AG08395 (cell line): ENCODE measurements around the gene ATF6B.
"Not testable (repeated sequence)": the region's sequence is repeated elsewhere in the genome, so short reads cannot be mapped to it uniquely, and the experiment has no call there.

Source experiments
- DNase-seq: peaks from one replicate; pipeline ENCODE4 v3.0.0; 2012; ENCODE audit warnings: mixed read lengths, low spot score

ATF6B gene

DNA sequence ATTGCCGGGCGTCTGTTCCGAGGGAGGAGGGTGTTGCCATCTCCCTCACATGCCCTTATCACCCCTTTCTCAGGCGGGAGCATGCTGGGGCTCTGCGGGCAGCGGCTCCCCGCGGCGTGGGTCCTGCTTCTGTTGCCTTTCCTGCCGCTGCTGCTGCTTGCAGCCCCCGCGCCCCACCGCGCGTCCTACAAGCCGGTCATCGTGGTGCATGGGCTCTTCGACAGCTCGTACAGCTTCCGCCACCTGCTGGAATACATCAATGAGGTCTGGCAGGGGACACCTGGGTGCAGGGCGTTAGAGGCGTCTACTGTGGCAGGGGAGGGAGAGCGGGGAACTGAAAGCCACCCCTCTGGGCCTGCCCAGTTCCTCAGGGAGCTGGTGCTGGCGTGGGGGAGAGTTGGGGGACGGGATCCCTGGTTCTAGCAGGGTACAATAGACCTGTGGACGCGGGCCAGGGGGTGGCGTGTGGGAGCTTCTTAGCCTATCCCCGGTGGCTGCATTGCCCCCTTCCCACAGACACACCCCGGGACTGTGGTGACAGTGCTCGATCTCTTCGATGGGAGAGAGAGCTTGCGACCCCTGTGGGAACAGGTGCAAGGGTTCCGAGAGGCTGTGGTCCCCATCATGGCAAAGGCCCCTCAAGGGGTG lies 26.6 kb upstream of the ATF6B start:
- peak; percentile 75 for DNase-seq

DNA sequence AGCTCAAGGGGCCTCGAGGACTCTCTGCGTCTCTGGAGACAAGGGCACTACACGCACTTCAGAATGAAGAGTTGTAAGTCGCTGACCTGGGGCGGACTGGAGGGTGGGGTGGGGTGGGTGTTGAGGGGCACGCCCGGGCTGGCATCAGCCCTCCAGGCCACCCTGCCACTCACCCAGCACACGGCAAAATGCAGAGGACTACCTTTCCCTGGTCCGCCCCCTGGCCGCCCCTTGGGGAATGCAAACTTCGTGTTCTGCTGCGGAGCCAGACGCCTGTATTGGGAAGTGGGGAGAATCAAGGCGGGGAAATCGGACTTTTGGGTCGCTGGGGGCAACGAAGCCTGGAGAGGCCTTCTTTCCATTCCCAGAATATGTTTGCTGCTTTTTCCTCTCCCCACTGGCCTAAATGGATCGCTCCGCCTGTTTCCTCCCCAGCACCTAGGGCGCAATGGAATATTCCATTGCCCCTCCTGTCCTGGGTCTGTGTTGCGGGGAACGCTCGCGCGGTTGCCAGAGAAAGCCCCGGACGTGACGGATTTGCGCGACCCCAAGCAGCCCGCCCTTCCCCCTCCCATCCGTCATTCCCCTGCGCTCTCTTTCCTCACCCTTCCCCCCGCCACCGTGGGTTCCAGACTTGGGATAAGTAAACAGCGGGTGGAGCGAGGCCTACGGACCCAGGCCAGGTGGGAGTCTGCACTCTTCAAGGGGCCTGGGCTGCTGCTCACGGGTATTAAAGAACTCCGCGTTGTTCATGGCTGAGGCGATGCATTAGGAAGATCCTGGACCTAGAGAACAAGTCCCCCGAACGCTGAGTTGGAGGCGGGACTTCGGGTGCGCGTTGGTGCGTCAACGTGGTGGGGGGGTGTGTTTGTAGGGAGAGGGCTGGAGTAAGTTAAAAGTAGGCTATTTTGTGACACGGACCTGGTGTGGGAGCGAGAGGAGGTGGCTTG lies 25.8 kb upstream of the ATF6B start, which contains the start of gene PPT2:
Gene PPT2 (plus strand): TSS at position 578 of the 950 bp plus-strand sequence. CDS start 454 bp downstream, outside the sequence.
- DNase-seq, result peak; percentile 89

DNA sequence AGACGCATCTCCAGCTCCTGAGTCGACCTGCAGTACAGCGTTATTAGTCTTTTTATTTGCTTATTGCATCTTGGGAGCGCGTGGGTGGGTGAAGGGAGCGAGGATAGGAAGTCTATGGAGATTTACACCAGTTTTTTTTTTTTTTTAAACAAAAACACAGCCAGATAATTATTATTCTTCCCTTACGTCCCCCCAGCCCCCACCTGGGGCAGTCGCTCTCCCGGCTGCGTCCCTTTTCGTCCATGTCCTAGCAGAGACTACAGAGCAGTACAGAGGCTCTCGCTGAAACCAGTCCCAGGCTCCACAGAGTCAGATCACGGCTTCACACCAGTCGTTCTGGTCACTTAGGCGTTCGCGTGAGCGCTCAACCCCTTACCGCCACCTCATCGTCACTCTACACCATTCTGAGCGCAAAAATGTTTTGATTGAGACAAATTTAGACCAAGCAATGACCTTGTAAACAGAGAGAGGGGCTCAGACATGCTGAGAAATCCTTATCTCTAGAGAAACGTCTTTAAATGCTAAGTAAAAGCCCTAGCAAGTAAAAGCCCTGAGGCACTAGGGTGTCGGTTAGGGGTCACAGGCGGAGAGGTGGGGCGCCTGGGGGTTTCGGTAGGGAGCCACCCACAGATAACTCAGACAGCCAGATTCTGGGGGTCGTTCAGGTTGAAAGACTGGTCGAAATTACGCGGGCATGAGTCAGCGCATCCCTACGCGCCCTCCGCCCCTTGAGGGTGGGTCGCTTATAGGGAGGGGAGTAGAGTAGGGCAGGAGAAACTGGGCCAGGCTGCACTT lies 24.9 kb upstream of the ATF6B start:
- no peak for DNase-seq

- peak; percentile 44 for DNase-seq
Observed at GRCh38 chr6:32151863-32152768, 24.1 kb upstream of the ATF6B start, which contains the start of gene PRRT1. PRRT1 (minus strand) TSS chr6:32151939; CDS start chr6:32151827, 112 bp downstream.

- no peak for DNase-seq
Observed at GRCh38 chr6:32151181-32151862, 23.3 kb upstream of the ATF6B start.

- no peak for DNase-seq
Observed at GRCh38 chr6:32149932-32150870, 22.2 kb upstream of the ATF6B start.

GRCh38 chr6:32149092-32149755 lies 21.2 kb upstream of the ATF6B start:
- DNase-seq, result no peak

GRCh38 chr6:32148289-32149091 lies 20.4 kb upstream of the ATF6B start:
- DNase-seq, result no peak

DNA sequence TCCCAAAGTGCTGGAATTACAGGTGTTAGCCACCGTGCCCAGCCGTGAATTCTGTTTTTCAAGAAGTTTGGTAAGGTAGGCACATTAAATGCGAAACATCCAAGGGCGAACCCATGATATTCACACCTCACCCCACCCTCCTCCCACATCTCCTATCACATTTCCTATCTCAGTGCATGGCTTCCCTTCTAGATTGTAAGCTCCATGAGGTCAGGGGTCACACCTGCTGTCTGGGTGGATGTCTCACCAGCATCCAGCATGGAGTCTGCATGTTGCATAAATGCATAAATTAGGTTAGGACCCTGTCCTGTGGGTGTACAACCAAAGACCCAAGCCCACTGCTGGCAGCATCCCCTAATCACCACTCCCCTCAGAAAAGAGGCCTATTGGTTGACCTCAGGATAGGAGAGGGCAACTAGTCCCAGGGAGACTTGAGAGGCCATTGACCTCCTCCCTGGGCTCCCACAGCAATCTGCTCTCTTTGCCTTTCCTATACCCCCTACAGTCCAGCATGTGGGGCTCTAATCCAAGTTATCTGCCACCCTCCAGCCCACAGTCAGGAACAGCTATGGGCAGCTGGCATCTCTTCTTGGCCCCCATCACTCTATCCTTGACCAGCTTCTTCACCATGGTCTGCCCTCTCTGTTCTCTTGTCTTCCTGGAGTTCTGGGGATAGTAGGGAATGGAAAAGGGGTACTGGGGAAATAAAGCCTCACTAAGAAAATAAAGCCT lies 19.5 kb upstream of the ATF6B start:
- no peak for DNase-seq

GRCh38 chr6:32146687-32147086 lies 18.6 kb upstream of the ATF6B start:
- DNase-seq, result no peak

GRCh38 chr6:32146287-32146686 lies 18.2 kb upstream of the ATF6B start:
- no peak for DNase-seq

GRCh38 chr6:32144238-32144637 lies 16.2 kb upstream of the ATF6B start:
- DNase-seq, result not testable (repeated sequence)

- no peak for DNase-seq
Observed at GRCh38 chr6:32140420-32141046, 12.5 kb upstream of the ATF6B start.

DNA sequence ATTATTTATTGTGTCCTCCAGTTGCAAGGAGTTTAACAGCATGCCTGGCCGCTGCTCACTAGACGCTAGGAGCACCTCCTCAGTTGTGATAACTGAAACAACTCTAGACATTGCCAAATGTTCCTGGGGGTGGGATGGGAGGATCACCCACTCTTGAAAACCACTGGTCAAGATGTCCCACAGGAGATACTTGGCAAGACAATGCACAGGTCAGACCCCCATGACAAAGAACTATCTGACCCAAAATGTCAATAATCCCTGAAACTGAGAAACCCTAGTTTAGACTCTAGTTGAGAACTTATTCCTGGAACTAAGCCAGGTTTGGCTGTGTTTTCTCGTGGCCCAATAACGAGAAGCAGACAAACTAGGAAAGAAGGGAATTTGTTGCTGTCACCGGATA lies 11.5 kb upstream of the ATF6B start:
- no peak for DNase-seq

- DNase-seq, result no peak
Observed at GRCh38 chr6:32137454-32137853, 9.4 kb upstream of the ATF6B start.

- no peak for DNase-seq
Observed at GRCh38 chr6:32133786-32134185, 5.7 kb upstream of the ATF6B start.

GRCh38 chr6:32132110-32132509 lies 4.1 kb upstream of the ATF6B start:
- DNase-seq, result no peak
